ENCODE results near the gene CYP11A1. TPM values are rescaled to one million over a fixed set of nuclear protein-coding genes. Genes with fewer than 3 reads are reported as not detected.

Gene CYP11A1
- total RNA-seq, 4 donors from 2014 or later = 0.47 to 1.4 (median 0.53) TPM; not detected in 1

GRCh38 chr15:74385733-74386132 lies 18.3 kb upstream of the CYP11A1 start:
- no peak overlapping the region for H3K4me3 ChIP-seq
- H3K27ac ChIP-seq = no peak overlapping the region
- TF ChIP-seq EP300 (IDR thresholded peaks at IDR 0.05) (no peak), POLR2A (IDR thresholded peaks at IDR 0.05) (no peak), CTCF (IDR thresholded peaks at IDR 0.05) (no peak), POLR2AphosphoS5 (IDR thresholded peaks at IDR 0.05) (no peak)
- no peaks in the 10 kb centered on the region for H3K27me3 ChIP-seq
- 89% methylated on average over 6 of the region's 6 CpGs for WGBS
- no peak for DNase-seq (ENCODE audit: low spot score in 2 of 2)
- no peaks in the 10 kb centered on the region for H3K9me3 ChIP-seq
- H3K4me1 ChIP-seq = peaks cover 35% of the 10 kb centered on the region
- no peaks in the 10 kb centered on the region for H3K36me3 ChIP-seq

GRCh38 chr15:74384881-74385643 lies 17.6 kb upstream of the CYP11A1 start:
- Histone ChIP-seq H3K27ac (no peak overlapping the region), H3K4me3 (no peak overlapping the region), H3K27me3 (no peaks in the 10 kb centered on the region), H3K36me3 (no peaks in the 10 kb centered on the region), H3K4me1 (peaks cover 35% of the 10 kb centered on the region), H3K9me3 (no peaks in the 10 kb centered on the region)
- TF ChIP-seq POLR2AphosphoS5 (IDR thresholded peaks at IDR 0.05) (no peak), EP300 (IDR thresholded peaks at IDR 0.05) (no peak), CTCF (IDR thresholded peaks at IDR 0.05) (no peak), POLR2A (IDR thresholded peaks at IDR 0.05) (no peak)
- no peak for DNase-seq (ENCODE audit: low spot score in 2 of 2)
- WGBS = 57% methylated on average over 8 of the region's 8 CpGs

DNA sequence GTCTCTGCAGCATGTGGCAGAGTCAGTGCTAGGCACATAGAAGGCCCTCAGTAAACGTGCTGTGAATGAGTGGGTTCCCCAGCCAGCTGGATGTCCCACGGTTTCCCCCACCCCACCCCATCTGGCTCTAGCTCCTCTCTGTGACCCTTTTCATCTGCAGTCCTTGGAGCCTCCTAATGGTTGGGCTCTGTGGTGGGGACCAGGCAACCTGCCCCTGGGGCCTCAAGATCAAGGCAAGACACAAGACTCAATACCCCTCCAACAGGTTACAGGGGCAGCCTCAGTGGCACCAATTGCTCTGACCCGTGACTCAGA lies 17.1 kb upstream of the CYP11A1 start:
- Histone ChIP-seq H3K27me3 (no peaks in the 10 kb centered on the region), H3K36me3 (no peaks in the 10 kb centered on the region), H3K4me3 (no peak overlapping the region), H3K27ac (no peak overlapping the region), H3K4me1 (peaks cover 35% of the 10 kb centered on the region), H3K9me3 (no peaks in the 10 kb centered on the region)
- TF ChIP-seq CTCF (IDR thresholded peaks at IDR 0.05) (no peak), EP300 (IDR thresholded peaks at IDR 0.05) (no peak), POLR2A (IDR thresholded peaks at IDR 0.05) (no peak), POLR2AphosphoS5 (IDR thresholded peaks at IDR 0.05) (no peak)
- WGBS = 42% methylated on average over 2 of the region's 3 CpGs
- DNase-seq (ENCODE audit: low spot score in 2 of 2) = no peak

DNA sequence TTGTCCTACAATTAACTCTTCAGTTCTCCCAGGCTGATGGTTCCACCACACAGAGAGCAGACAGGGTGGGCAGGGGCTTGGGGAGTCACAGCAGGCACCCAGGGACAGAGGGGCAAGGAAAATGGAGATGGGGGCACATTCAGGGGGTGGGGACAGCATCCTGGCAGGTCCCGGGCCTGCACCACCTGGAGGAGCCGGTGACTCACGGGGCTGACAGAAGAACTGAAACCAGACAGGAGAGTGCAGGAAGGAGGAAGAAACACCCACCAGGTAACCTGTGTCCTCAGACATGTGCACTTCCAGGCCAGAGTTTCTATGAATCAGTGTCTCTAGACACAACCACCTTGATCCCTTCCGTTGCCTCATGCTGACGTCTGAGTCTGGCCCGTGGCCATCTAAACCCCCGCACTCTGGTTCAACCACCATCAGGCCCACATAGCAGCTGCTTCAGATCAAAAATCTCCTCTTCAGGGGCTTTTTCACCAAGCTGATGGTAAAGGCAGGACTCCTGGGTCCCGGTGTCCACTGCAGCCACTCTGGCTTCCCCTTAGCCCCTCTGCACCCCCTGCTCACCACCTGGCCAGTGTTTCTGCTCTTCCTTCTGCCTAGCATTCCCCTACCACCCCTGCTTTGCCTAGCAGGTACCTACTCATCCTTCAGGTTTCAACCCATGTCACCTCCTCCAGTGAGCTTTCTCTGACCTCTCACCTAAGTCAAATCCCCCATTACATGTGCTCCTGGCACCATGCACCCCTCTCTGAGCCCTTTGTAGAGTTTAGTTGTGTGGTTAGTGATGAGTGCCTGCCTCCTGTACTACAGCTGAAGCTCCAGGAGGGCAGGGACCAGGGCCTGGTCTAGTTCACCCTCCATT lies 16.5 kb upstream of the CYP11A1 start:
- no peaks in the 10 kb centered on the region for H3K27me3 ChIP-seq
- H3K36me3 ChIP-seq = no peaks in the 10 kb centered on the region
- peaks cover 35% of the 10 kb centered on the region for H3K4me1 ChIP-seq
- no peak overlapping the region for H3K4me3 ChIP-seq
- no peak for TF ChIP-seq POLR2AphosphoS5 (IDR thresholded peaks at IDR 0.05)
- TF ChIP-seq EP300 (IDR thresholded peaks at IDR 0.05) = no peak
- no peak for TF ChIP-seq CTCF (IDR thresholded peaks at IDR 0.05)
- no peak for TF ChIP-seq POLR2A (IDR thresholded peaks at IDR 0.05)
- DNase-seq (ENCODE audit: low spot score in 2 of 2) = no peak
- 72% methylated on average over 8 of the region's 8 CpGs for WGBS
- H3K9me3 ChIP-seq = no peaks in the 10 kb centered on the region
- no peak overlapping the region for H3K27ac ChIP-seq

- no peak for TF ChIP-seq CTCF (IDR thresholded peaks at IDR 0.05)
- no peak for TF ChIP-seq POLR2AphosphoS5 (IDR thresholded peaks at IDR 0.05)
- no peak for TF ChIP-seq POLR2A (IDR thresholded peaks at IDR 0.05)
- TF ChIP-seq EP300 (IDR thresholded peaks at IDR 0.05) = no peak
- no peaks in the 10 kb centered on the region for H3K36me3 ChIP-seq
- no peak for DNase-seq (ENCODE audit: low spot score in 2 of 2)
- peaks cover 35% of the 10 kb centered on the region for H3K4me1 ChIP-seq
- no peaks in the 10 kb centered on the region for H3K27me3 ChIP-seq
- no peak overlapping the region for H3K4me3 ChIP-seq
- 100% methylated on average over 1 of the region's 4 CpGs for WGBS
- H3K27ac ChIP-seq = no peak overlapping the region
- H3K9me3 ChIP-seq = no peaks in the 10 kb centered on the region
These were observed 15.8 kb upstream of the CYP11A1 start for GRCh38 chr15:74383286-74383685.

Measured in suprapubic skin (tissue), 4 donors.